Gastrocnemius medialis (tissue), 4 donors: Measurements from ENCODE around the gene SELENOO. TPM values are rescaled to one million over a fixed set of nuclear protein-coding genes. Genes with fewer than 3 reads are reported as not detected.

ENCODE experiments used
- ATAC-seq, 2 donors: fragments of 150-250 bp; one replicate each; pipeline ENCODE4 v1.9.1; 2016
- DNase-seq, 2 donors: peaks; one replicate each; pipeline ENCODE4 v3.0.0-alpha.2; 2019
- H3K27ac ChIP-seq, 4 donors: fragments of 200-600 bp; sonication (generic); 1 replicate in 1 of 4; 2 replicates in 3 of 4; pipeline ENCODE4 v1.5.1; 2016 to 2018; ENCODE audit warnings: mild to moderate bottlenecking in 2 of 4, moderate library complexity in 1 of 4
- H3K27me3 ChIP-seq, 3 donors: fragments of 200-600 bp; sonication (generic) in 2 of 3; 1 replicate in 1 of 3; 2 replicates in 2 of 3; pipeline versions ENCODE4 v1.5.1 to v1.6.0; 2016 to 2019; ENCODE audit warnings: mild to moderate bottlenecking in 1 of 3, moderate library complexity in 1 of 3
- H3K36me3 ChIP-seq, 2 donors: fragments of 200-600 bp; sonication (generic) in 1 of 2; one replicate each; pipeline ENCODE4 v1.5.1; 2017 to 2018
- H3K4me1 ChIP-seq, 2 donors: fragments of 200-600 bp; sonication (generic) in 1 of 2; one replicate each; pipeline ENCODE4 v1.5.1; 2016 to 2017; ENCODE audit warnings: mild to moderate bottlenecking in 2 of 2
- H3K4me3 ChIP-seq, 4 donors: fragments of 200-600 bp; sonication (generic) in 3 of 4; 1 replicate in 1 of 4; 2 replicates in 3 of 4; pipeline ENCODE4 v1.5.1; 2016 to 2019; ENCODE audit warnings: mild to moderate bottlenecking in 2 of 4
- H3K9me3 ChIP-seq, 3 donors: fragments of 200-600 bp; sonication (generic) in 2 of 3; 1 replicate in 1 of 3; 2 replicates in 2 of 3; pipeline ENCODE4 v1.5.1; 2016 to 2019
- POLR2A ChIP-seq, 2 donors: fragments of 450-650 bp; IDR thresholded peaks; one replicate each; pipeline ENCODE4 v1.6.1; 2017; ENCODE audit warnings: antibody characterized with exemption in 2 of 2, mild to moderate bottlenecking in 2 of 2, moderate library complexity in 2 of 2
- in situ Hi-C, 4 donors: fragments of 200-750 bp; cut with MboI; loops; one replicate each; pipeline versions ENCODE4 v1.15.0 to v1.8.0; 2017; ENCODE audit warnings: low sequenced_read_pairs in 4 of 4
- intact Hi-C: fragments of 100-400 bp; cut with DNase I; formaldehyde crosslinking; loops from one replicate; pipeline ENCODE4 v1.15.1; 2023; ENCODE audit warnings: low total_unique reads
- total RNA-seq, 4 donors: library from RNA; depleted of rRNA; stranded (reverse); fragments of >200 nt; gene quantifications; one replicate each; pipeline versions ENCODE4 v1.1.0 to v1.2.3, GENCODE V29; 2016
- TF ChIP-seq, protein P1 (sequence below), 5 experiments: fragments of 450-650 bp in 3 of 5; fragments of 200-600 bp in 2 of 5; sonication (generic) in 2 of 5; IDR thresholded peaks in 4 of 5; conservative IDR thresholded peaks in 1 of 5; 1 replicate in 4 of 5; 2 replicates in 1 of 5; pipeline ENCODE4 v1.5.1; 2016 to 2019; ENCODE audit warnings: antibody characterized with exemption in 5 of 5, mild to moderate bottlenecking in 3 of 5, moderate library complexity in 3 of 5

Gene SELENOO
- total RNA-seq, 4 donors from 2014 or later = 26.4 to 54.9 (median 34.0) TPM

DNA sequence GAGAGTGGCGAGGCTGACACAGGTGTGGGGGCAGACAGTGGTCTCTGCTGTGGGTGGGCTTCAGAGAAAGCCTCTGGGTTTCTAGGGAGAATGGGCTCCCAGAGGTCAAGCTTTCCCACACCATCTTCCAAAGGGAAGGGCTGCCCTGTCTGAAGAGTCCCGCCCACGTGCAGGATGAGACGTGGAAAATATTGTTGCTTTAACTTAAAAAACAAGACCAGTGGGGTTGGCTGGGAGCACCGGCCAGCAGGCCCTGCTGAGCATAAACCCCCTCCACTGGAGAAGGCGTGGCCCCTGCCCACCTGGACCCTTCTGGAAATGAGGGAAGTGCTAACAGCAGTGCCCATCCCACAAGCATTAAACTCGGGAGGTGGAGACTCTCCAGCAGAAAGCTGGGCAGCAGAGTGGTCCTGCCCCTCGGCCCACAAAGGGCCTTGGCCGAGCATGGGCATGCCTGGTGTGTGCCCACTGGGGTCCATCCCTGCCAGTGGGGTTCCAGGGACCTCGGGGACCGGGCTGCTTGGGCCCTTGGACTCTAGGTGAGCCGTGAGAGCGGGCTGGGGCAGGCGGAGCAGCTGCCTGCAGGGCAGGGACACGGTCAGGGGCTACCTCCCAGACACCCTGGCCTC lies 15.4 kb downstream of the SELENOO start:
- intact Hi-C loops (no loop called here), in situ Hi-C loops (no loop called here)
- no peak for DNase-seq
- Histone ChIP-seq H3K36me3 (peaks cover 0 to 82% of the 10 kb centered on the region in 2 donors), H3K9me3 (no peaks in the 10 kb centered on the region), H3K27ac (peak overlapping the region in 1 of 4 donors; percentile 43), H3K27me3 (no peaks in the 10 kb centered on the region), H3K4me3 (no peak overlapping the region), H3K4me1 (no peaks in the 10 kb centered on the region)
- no peak for ATAC-seq
- TF ChIP-seq POLR2A (IDR thresholded peaks at IDR 0.05) = no peak
- TF ChIP-seq, protein P1, sequence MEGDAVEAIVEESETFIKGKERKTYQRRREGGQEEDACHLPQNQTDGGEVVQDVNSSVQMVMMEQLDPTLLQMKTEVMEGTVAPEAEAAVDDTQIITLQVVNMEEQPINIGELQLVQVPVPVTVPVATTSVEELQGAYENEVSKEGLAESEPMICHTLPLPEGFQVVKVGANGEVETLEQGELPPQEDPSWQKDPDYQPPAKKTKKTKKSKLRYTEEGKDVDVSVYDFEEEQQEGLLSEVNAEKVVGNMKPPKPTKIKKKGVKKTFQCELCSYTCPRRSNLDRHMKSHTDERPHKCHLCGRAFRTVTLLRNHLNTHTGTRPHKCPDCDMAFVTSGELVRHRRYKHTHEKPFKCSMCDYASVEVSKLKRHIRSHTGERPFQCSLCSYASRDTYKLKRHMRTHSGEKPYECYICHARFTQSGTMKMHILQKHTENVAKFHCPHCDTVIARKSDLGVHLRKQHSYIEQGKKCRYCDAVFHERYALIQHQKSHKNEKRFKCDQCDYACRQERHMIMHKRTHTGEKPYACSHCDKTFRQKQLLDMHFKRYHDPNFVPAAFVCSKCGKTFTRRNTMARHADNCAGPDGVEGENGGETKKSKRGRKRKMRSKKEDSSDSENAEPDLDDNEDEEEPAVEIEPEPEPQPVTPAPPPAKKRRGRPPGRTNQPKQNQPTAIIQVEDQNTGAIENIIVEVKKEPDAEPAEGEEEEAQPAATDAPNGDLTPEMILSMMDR (IDR thresholded peaks at IDR 0.05 in 4 of 5, conservative IDR thresholded peaks at IDR 0.05 in 1 of 5) = no peak

DNA sequence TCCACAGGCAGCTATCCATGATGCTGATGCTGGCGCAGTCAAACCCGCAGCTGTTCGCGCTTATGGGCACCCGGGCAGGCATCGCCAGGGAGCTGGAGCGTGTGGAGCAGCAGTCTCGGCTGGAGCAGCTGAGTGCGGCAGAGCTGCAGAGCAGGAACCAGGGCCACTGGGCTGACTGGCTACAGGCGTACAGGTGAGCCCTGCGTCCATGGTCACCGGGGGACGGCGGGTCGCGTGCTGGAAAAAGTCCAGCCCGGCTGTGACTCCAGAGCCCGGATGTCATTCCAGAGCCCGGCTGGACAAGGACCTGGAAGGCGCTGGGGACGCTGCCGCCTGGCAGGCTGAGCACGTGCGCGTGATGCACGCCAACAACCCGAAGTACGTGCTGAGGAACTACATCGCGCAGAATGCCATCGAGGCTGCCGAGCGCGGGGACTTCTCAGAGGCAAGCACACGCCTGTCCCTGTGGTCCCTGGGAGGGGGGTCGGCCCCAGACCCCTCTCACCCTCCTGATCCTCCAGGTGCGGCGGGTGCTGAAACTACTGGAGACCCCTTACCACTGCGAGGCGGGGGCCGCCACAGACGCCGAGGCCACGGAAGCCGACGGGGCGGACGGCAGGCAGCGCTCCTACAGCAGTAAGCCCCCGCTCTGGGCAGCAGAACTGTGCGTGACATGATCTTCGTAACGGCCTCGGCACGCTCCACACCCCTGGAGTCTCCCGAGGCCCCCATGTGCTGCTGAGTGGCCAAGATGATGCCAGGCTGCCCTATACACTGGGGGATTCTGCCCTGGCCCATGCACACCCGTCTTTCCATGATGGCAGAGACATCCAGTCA lies 16.1 kb downstream of the SELENOO start:
- ATAC-seq (no peak), DNase-seq (no peak)
- in situ Hi-C loops (no loop called here), intact Hi-C loops (no loop called here)
- H3K4me1 ChIP-seq = no peaks in the 10 kb centered on the region
- H3K36me3 ChIP-seq = peaks cover 0 to 87% of the 10 kb centered on the region in 2 donors
- no peak overlapping the region for H3K27ac ChIP-seq
- no peaks in the 10 kb centered on the region for H3K9me3 ChIP-seq
- no peak for TF ChIP-seq POLR2A (IDR thresholded peaks at IDR 0.05)
- TF ChIP-seq, protein P1 (IDR thresholded peaks at IDR 0.05 in 4 of 5, conservative IDR thresholded peaks at IDR 0.05 in 1 of 5) = no peak
- no peak overlapping the region for H3K4me3 ChIP-seq
- H3K27me3 ChIP-seq = no peaks in the 10 kb centered on the region

DNA sequence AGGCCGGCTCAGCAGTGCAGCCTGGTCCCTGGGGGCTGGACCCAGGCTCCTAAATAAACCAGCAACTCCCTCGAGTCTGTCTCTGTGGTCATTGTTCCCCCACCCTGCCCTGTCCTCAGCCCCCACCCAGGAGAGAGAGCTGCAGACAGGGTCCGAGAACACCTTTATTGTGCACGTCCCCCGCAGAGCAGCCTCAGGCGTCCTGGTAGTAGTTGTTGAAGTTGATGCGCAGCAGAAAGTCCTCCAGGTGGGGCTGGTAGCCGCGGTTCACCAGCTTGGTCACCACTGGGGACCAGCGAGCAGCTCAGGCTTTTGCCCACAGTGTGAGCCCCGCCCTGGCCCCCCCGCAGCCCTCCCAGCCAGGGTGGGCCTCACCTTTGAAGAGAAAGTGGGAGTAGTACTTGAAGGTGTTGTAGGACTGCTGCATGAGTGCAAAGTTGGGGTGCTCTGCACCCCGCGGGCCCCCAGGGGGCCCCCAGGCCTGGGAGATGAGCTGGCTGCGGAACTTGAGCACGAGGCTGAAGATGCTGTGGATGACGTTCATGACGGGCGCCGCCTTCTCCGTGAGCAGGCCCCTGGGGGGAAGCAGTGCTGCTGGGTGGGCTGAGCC lies 16.8 kb downstream of the SELENOO start:
- Histone ChIP-seq H3K9me3 (no peaks in the 10 kb centered on the region), H3K4me1 (no peaks in the 10 kb centered on the region), H3K36me3 (peaks cover 0 to 87% of the 10 kb centered on the region in 2 donors), H3K27ac (no peak overlapping the region), H3K27me3 (no peaks in the 10 kb centered on the region), H3K4me3 (no peak overlapping the region)
- no peak for DNase-seq
- no peak for ATAC-seq
- in situ Hi-C loops (no loop called here), intact Hi-C loops (no loop called here)
- TF ChIP-seq POLR2A (IDR thresholded peaks at IDR 0.05) = no peak
- TF ChIP-seq, protein P1 (IDR thresholded peaks at IDR 0.05 in 4 of 5, conservative IDR thresholded peaks at IDR 0.05 in 1 of 5) = no peak

DNA sequence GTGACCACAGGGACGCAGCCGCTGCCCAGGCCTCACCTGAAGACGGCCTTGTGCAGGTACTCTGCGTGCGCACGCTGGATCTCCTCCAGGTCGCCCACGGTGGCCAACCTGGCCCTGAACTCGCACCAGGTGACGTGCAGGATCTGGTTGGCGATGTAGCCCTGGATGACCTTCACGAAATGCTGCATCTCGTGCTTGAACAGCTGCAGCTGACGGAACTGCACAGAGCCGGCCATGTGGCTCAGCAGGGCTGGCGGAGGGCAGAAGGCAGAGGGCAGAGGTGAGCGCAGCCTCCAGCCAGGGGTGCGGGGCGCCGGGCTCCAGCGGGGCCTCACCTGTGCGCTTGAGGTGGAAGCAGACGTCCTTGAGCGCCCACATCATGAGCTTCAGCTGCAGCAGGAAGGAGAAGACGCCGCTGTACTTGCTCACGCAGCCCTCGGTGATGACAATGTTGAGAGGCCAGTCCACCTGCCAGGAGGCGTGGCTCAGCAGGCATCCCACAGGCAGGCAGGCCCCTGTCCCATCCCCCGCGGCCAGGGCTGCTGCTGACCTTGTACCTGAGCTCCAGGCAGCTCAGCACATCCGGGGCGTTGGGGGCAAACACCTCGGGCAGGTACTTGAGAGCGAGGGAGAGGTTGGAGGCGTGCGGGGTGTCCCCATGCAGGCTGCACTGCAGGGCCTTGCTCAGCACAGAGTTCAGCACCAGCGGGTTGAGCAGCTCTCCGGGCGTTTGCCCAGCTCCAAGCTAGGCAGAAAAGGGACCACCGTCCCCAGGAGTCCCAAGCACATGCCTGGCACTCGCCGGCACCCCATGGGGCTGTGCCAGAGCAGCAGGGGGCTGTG lies 17.6 kb downstream of the SELENOO start:
- Histone ChIP-seq H3K4me1 (no peaks in the 10 kb centered on the region), H3K27ac (peak overlapping the region; percentile 31 to 61 (median 46)), H3K9me3 (no peaks in the 10 kb centered on the region), H3K27me3 (no peaks in the 10 kb centered on the region), H3K36me3 (peaks cover 0 to 90% of the 10 kb centered on the region in 2 donors), H3K4me3 (no peak overlapping the region)
- DNase-seq (no peak), ATAC-seq (no peak)
- TF ChIP-seq, protein P1 (IDR thresholded peaks at IDR 0.05 in 4 of 5, conservative IDR thresholded peaks at IDR 0.05 in 1 of 5) = no peak
- TF ChIP-seq POLR2A (IDR thresholded peaks at IDR 0.05) = no peak
- in situ Hi-C loops (no loop called here), intact Hi-C loops (no loop called here)
